ENCODE data around the gene KANK4.

KANK4 gene

DNA sequence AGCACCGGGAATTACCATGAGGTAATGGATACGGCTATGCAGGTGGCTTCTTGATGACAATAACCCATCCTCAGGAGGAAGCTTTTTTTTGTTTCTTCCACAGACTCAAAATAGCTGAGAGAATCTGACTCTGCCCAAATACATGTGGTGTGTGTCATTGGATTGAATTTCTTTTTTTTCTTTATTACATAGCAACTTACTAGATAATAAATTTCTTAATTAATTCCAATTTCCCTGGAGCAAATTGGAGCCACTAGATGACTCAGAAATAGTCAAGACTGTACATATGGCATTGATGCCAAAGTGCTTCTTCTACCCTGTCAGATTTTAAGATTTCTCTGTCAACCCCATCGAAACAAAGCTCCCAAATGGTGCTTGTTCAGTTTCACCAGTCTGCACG is 81.9 kb downstream of the KANK4 start:
- Histone ChIP-seq H3K27ac (ENCODE audit: low read length) (no peak overlapping the region), H3K4me3 (ENCODE audit: low read length in 2 of 2) (no peak overlapping the region), H3K27me3 (ENCODE audit: control insufficient read depth in 1 of 2, insufficient read depth in 2 of 2, low read length in 2 of 2) (no peaks in the 10 kb centered on the region), H3K9ac (ENCODE audit: low read length in 2 of 2) (no peak overlapping the region), H3K36me3 (ENCODE audit: control insufficient read depth in 2 of 2, insufficient read depth in 2 of 2, low read length in 2 of 2) (no peaks in the 10 kb centered on the region), H3K9me3 (ENCODE audit: control insufficient read depth in 2 of 2, low read length in 2 of 2) (no peaks in the 10 kb centered on the region), H3K4me1 (ENCODE audit: control insufficient read depth, insufficient read depth, low read length) (peaks cover 2% of the 10 kb centered on the region)

DNA sequence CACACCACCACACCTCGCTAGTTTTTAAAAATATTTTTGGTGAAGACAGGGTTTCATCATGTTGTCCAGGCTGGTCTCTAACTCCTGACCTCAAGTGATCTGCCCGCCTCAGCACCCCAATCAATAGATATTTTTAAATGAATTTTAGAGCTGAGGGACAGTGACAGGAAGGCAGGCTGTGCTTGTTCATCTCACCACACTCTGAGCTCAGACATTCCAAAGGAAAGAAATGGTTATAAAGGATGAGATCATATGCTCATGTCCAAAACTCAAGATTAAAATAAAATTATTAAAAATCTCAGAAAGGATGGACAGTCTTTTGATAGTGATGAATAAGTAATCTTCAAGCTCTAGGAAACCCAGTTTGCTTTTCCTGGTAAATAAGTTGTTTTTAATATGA is 83.7 kb downstream of the KANK4 start:
- Histone ChIP-seq H3K27ac (ENCODE audit: low read length) (no peak overlapping the region), H3K36me3 (ENCODE audit: control insufficient read depth in 2 of 2, insufficient read depth in 2 of 2, low read length in 2 of 2) (no peaks in the 10 kb centered on the region), H3K9me3 (ENCODE audit: control insufficient read depth in 2 of 2, low read length in 2 of 2) (peaks cover 0 to 7% of the 10 kb centered on the region in 2 donors), H3K4me3 (ENCODE audit: low read length in 2 of 2) (no peak overlapping the region), H3K9ac (ENCODE audit: low read length in 2 of 2) (no peak overlapping the region), H3K4me1 (ENCODE audit: control insufficient read depth, insufficient read depth, low read length) (no peaks in the 10 kb centered on the region), H3K27me3 (ENCODE audit: control insufficient read depth in 1 of 2, insufficient read depth in 2 of 2, low read length in 2 of 2) (peaks cover 0 to 2% of the 10 kb centered on the region in 2 donors)

DNA sequence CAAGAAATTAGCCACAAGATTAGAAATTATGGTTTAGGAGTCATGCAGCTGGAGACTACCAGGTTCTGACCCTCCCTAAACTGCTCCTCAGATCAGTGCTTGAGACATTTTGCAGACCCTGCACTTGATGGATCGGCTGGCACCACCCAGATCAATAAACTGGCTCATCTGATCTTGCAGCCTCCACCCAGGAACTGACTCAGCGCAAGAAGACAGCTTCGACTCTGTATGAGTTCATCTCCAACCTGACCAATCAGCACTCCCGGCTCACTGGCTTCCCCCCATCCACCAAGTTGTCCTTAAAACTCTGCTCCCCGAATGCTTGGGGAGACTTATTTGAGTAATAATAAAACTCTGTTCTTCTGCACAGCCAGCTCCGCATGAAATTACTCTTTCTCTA is 84.5 kb downstream of the KANK4 start:
- Histone ChIP-seq H3K9me3 (ENCODE audit: control insufficient read depth in 2 of 2, low read length in 2 of 2) (peaks cover 0 to 7% of the 10 kb centered on the region in 2 donors), H3K9ac (ENCODE audit: low read length in 2 of 2) (no peak overlapping the region), H3K27ac (ENCODE audit: low read length) (no peak overlapping the region), H3K4me3 (ENCODE audit: low read length in 2 of 2) (no peak overlapping the region), H3K36me3 (ENCODE audit: control insufficient read depth in 2 of 2, insufficient read depth in 2 of 2, low read length in 2 of 2) (no peaks in the 10 kb centered on the region), H3K4me1 (ENCODE audit: control insufficient read depth, insufficient read depth, low read length) (no peaks in the 10 kb centered on the region), H3K27me3 (ENCODE audit: control insufficient read depth in 1 of 2, insufficient read depth in 2 of 2, low read length in 2 of 2) (peaks cover 0 to 2% of the 10 kb centered on the region in 2 donors)

DNA sequence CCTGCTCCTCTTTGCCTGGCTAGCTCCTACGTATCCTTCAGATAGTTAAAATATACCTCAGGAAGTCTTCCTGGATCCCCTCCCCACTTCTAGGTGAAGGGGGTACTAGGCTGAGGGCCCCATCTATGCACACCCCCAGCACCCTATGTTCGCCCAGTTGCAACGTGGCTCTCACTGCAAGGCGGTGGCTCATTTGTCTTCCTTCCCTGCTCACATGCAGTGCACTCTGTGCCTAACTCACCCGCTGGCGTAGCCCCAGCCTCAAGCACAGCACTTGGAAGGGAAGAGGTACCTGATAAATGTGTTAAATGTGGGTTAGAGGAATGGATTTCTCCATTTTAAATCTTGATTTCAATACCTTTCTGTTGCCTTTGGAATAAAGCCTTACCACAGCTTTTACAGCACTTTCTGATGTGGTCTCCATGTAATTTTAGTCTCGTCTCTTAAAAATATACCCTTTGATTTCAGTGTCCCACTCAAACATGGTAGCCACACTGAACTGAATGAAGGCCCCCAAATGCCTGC is 85.2 kb downstream of the KANK4 start:
- H3K4me1 ChIP-seq (ENCODE audit: control insufficient read depth, insufficient read depth, low read length), result no peaks in the 10 kb centered on the region
- no peaks in the 10 kb centered on the region for H3K36me3 ChIP-seq (ENCODE audit: control insufficient read depth in 2 of 2, insufficient read depth in 2 of 2, low read length in 2 of 2)
- no peak overlapping the region for H3K27ac ChIP-seq (ENCODE audit: low read length)
- H3K27me3 ChIP-seq (ENCODE audit: control insufficient read depth in 1 of 2, insufficient read depth in 2 of 2, low read length in 2 of 2), result peaks cover 0 to 2% of the 10 kb centered on the region in 2 donors
- no peak overlapping the region for H3K4me3 ChIP-seq (ENCODE audit: low read length in 2 of 2)
- H3K9me3 ChIP-seq (ENCODE audit: control insufficient read depth in 2 of 2, low read length in 2 of 2), result peaks cover 0 to 7% of the 10 kb centered on the region in 2 donors
- no peak overlapping the region for H3K9ac ChIP-seq (ENCODE audit: low read length in 2 of 2)

DNA sequence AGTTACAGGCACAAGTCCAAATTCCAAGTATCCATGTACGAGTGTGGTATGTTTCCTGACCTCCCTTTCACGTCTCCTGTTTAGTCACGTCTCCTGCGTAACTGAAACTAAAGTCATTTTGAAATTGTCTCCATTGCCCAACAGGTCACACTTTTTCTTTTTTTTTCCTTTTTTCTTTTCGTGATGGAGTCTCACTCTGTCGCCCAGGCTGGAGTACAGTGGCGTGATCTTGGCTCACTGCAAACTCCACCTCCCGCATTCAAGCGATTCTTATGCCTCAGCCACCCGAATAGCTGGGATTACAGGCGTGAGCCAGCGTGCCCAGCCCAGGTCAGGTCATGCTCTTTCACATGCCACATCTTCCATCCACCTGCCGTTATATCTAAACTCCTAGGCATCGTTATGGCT is 86.4 kb downstream of the KANK4 start:
- H3K36me3 ChIP-seq (ENCODE audit: control insufficient read depth in 2 of 2, insufficient read depth in 2 of 2, low read length in 2 of 2), result no peaks in the 10 kb centered on the region
- H3K4me3 ChIP-seq (ENCODE audit: low read length in 2 of 2), result no peak overlapping the region
- H3K27me3 ChIP-seq (ENCODE audit: control insufficient read depth in 1 of 2, insufficient read depth in 2 of 2, low read length in 2 of 2), result peaks cover 0 to 3% of the 10 kb centered on the region in 2 donors
- H3K9me3 ChIP-seq (ENCODE audit: control insufficient read depth in 2 of 2, low read length in 2 of 2), result peaks cover 0 to 7% of the 10 kb centered on the region in 2 donors
- no peak overlapping the region for H3K27ac ChIP-seq (ENCODE audit: low read length)
- H3K9ac ChIP-seq (ENCODE audit: low read length in 2 of 2), result no peak overlapping the region
- no peaks in the 10 kb centered on the region for H3K4me1 ChIP-seq (ENCODE audit: control insufficient read depth, insufficient read depth, low read length)

DNA sequence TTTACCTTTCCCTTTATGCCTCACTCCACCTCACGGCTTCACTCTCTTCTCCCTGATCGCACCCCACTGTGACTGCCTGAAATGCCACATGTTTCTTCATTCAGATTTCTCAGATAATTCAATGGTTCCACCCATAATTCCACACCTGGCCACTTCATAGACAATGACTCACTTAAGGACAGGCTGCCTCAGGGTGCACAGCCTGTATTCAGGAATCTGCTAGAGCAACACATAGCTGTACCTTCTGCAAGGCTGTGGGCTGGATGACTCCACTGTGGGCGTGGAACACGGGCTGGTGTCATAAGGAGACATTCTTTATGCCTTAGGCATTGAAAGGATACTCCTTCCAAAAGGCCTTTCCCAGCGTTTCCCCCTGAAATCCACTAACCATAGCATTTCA is 88.5 kb downstream of the KANK4 start:
- Histone ChIP-seq H3K27me3 (ENCODE audit: control insufficient read depth in 1 of 2, insufficient read depth in 2 of 2, low read length in 2 of 2) (peaks cover 0 to 5% of the 10 kb centered on the region in 2 donors), H3K9ac (ENCODE audit: low read length in 2 of 2) (no peak overlapping the region), H3K4me3 (ENCODE audit: low read length in 2 of 2) (no peak overlapping the region), H3K36me3 (ENCODE audit: control insufficient read depth in 2 of 2, insufficient read depth in 2 of 2, low read length in 2 of 2) (no peaks in the 10 kb centered on the region), H3K4me1 (ENCODE audit: control insufficient read depth, insufficient read depth, low read length) (no peaks in the 10 kb centered on the region), H3K27ac (ENCODE audit: low read length) (no peak overlapping the region), H3K9me3 (ENCODE audit: control insufficient read depth in 2 of 2, low read length in 2 of 2) (peaks cover 0 to 7% of the 10 kb centered on the region in 2 donors)

DNA sequence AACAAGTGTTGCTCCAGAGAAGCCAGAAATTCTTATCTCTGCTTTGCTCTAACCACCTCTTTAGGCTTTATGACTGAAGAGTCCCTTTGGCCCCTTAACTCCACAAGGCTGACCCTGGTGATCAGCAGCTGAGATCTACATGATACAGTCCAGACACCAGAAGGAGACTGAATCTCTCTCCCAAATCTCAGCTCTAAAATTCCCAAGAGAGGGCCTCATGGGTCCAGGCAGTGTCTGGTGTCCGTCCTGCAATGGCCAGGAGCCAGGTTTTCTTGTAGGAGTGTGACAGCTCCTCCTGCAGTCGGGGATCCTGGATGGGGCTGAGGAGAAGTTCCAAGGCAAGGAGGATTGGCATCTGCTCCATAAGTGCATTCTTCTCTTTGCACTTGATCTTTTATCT is 89.3 kb downstream of the KANK4 start:
- no peaks in the 10 kb centered on the region for H3K36me3 ChIP-seq (ENCODE audit: control insufficient read depth in 2 of 2, insufficient read depth in 2 of 2, low read length in 2 of 2)
- H3K9ac ChIP-seq (ENCODE audit: low read length in 2 of 2), result no peak overlapping the region
- no peak overlapping the region for H3K27ac ChIP-seq (ENCODE audit: low read length)
- peaks cover 0 to 7% of the 10 kb centered on the region in 2 donors for H3K9me3 ChIP-seq (ENCODE audit: control insufficient read depth in 2 of 2, low read length in 2 of 2)
- no peaks in the 10 kb centered on the region for H3K4me1 ChIP-seq (ENCODE audit: control insufficient read depth, insufficient read depth, low read length)
- peaks cover 0 to 5% of the 10 kb centered on the region in 2 donors for H3K27me3 ChIP-seq (ENCODE audit: control insufficient read depth in 1 of 2, insufficient read depth in 2 of 2, low read length in 2 of 2)
- no peak overlapping the region for H3K4me3 ChIP-seq (ENCODE audit: low read length in 2 of 2)

DNA sequence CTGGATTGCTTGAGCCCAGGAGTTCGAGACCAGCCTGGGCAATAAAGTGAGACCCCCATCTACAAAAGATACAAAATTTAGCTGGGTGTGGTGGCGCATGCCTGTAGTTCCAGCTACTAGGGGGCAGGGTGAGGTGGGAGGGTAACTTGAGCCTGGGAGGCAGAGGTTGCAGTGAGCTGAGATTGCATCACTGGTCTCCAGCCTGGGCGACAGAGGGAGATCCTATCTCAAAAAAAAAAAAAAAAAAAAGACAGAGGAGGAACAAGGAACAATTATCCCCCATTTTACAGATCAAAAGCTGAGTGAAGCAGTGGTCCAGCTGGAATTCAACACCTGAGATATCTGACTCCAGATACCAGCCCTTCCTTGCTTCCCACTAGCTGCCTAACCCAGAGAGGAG is 89.8 kb downstream of the KANK4 start:
- no peaks in the 10 kb centered on the region for H3K36me3 ChIP-seq (ENCODE audit: control insufficient read depth in 2 of 2, insufficient read depth in 2 of 2, low read length in 2 of 2)
- no peak overlapping the region for H3K27ac ChIP-seq (ENCODE audit: low read length)
- no peak overlapping the region for H3K9ac ChIP-seq (ENCODE audit: low read length in 2 of 2)
- peaks cover 0 to 5% of the 10 kb centered on the region in 2 donors for H3K27me3 ChIP-seq (ENCODE audit: control insufficient read depth in 1 of 2, insufficient read depth in 2 of 2, low read length in 2 of 2)
- no peak overlapping the region for H3K4me3 ChIP-seq (ENCODE audit: low read length in 2 of 2)
- H3K9me3 ChIP-seq (ENCODE audit: control insufficient read depth in 2 of 2, low read length in 2 of 2), result peaks cover 0 to 7% of the 10 kb centered on the region in 2 donors
- no peaks in the 10 kb centered on the region for H3K4me1 ChIP-seq (ENCODE audit: control insufficient read depth, insufficient read depth, low read length)

DNA sequence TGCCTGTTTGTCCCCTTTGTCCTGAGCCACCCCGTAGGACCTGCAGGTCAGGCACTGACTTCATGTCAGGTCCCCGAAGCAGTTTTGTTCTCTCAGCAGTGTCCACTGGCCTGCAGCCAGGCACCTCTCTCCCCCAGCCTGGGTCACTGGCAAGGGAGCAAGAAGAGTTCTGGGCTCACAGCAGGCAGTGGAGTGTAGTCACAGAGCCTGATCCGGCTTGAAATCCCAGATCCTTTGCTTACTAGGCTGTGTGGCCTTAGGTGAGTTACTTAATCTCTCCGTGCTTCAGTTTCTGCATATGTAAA is 90.4 kb downstream of the KANK4 start:
- no peak overlapping the region for H3K4me3 ChIP-seq (ENCODE audit: low read length in 2 of 2)
- H3K27me3 ChIP-seq (ENCODE audit: control insufficient read depth in 1 of 2, insufficient read depth in 2 of 2, low read length in 2 of 2), result peaks cover 0 to 5% of the 10 kb centered on the region in 2 donors
- no peak overlapping the region for H3K27ac ChIP-seq (ENCODE audit: low read length)
- no peaks in the 10 kb centered on the region for H3K36me3 ChIP-seq (ENCODE audit: control insufficient read depth in 2 of 2, insufficient read depth in 2 of 2, low read length in 2 of 2)
- no peaks in the 10 kb centered on the region for H3K4me1 ChIP-seq (ENCODE audit: control insufficient read depth, insufficient read depth, low read length)
- H3K9ac ChIP-seq (ENCODE audit: low read length in 2 of 2), result no peak overlapping the region
- peaks cover 0 to 7% of the 10 kb centered on the region in 2 donors for H3K9me3 ChIP-seq (ENCODE audit: control insufficient read depth in 2 of 2, low read length in 2 of 2)

DNA sequence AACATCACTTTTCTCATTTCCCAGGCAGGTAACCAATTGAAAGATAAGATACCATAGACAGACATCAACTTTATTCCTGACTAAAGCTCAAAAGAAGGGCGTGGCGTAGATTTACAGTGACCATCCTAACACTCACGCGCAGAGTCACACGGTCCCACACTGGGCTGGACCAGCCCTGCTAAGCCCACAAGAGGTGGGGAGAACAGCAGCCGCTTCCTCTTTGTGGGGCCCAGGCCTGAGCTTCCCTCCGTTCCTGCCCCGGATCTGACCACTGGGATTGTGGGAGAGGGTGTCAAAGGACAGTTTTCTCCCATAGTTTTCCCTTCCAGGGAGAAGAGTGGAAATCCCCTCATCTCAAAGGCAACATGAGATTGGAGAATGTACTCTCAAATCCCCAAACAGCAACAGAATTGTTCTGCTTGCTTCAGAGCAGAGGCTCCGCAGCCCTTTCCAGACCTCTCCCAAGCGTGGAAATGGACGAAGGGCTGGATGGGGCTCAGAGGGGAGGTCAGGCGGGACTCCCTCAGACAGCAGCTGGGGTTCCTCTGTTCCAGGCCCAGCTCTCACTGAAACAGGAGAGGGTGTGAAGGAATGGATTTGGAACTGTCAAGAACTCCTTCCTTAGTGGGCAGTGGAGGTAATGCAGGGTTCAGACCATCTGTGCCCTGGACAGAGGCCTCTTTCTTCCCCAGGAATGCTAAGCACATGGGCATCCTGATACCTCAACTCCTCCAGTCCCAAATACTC is 90.9 kb downstream of the KANK4 start:
- Histone ChIP-seq H3K27ac (ENCODE audit: low read length) (no peak overlapping the region), H3K27me3 (ENCODE audit: control insufficient read depth in 1 of 2, insufficient read depth in 2 of 2, low read length in 2 of 2) (peaks cover 0 to 5% of the 10 kb centered on the region in 2 donors), H3K4me1 (ENCODE audit: control insufficient read depth, insufficient read depth, low read length) (no peaks in the 10 kb centered on the region), H3K9ac (ENCODE audit: low read length in 2 of 2) (no peak overlapping the region), H3K36me3 (ENCODE audit: control insufficient read depth in 2 of 2, insufficient read depth in 2 of 2, low read length in 2 of 2) (no peaks in the 10 kb centered on the region), H3K4me3 (ENCODE audit: low read length in 2 of 2) (no peak overlapping the region), H3K9me3 (ENCODE audit: control insufficient read depth in 2 of 2, low read length in 2 of 2) (peaks cover 0 to 7% of the 10 kb centered on the region in 2 donors)

DNA sequence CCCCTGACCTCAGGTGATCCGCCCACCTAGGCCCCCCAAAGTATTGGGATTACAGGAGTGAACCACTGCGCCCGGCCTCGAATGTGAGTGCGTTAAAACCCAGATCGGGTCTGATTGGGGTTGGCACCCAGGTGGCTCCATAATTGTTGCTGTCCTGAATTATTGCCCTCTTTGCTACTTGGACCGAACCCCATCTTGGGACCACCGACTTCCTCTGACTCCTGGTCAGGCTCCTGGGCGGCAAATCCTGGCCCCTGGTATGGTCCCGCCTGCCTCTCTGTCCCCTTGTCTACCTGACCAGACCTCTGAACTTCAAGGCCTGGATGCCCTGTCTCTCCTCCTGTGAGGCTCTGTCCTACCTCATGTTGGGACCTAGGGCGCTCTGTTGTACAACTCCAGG is 91.7 kb downstream of the KANK4 start:
- Histone ChIP-seq H3K4me3 (ENCODE audit: low read length in 2 of 2) (no peak overlapping the region), H3K27me3 (ENCODE audit: control insufficient read depth in 1 of 2, insufficient read depth in 2 of 2, low read length in 2 of 2) (peaks cover 0 to 5% of the 10 kb centered on the region in 2 donors), H3K9ac (ENCODE audit: low read length in 2 of 2) (no peak overlapping the region), H3K4me1 (ENCODE audit: control insufficient read depth, insufficient read depth, low read length) (no peaks in the 10 kb centered on the region), H3K27ac (ENCODE audit: low read length) (no peak overlapping the region), H3K9me3 (ENCODE audit: control insufficient read depth in 2 of 2, low read length in 2 of 2) (peaks cover 0 to 7% of the 10 kb centered on the region in 2 donors), H3K36me3 (ENCODE audit: control insufficient read depth in 2 of 2, insufficient read depth in 2 of 2, low read length in 2 of 2) (no peaks in the 10 kb centered on the region)
